Measurements from ENCODE around the gene PANK1.

PANK1 gene

GRCh38 chr10:89611282-89611681 lies 33.8 kb downstream of the PANK1 start:
- H3K27ac ChIP-seq = no peak overlapping the region
- TF ChIP-seq CTCF (conservative IDR thresholded peaks at IDR 0.05; ENCODE audit: low read depth, low read length) = no peak
- H3K4me1 ChIP-seq (ENCODE audit: low read depth, poor library complexity, severe bottlenecking) = peaks cover 4% of the 10 kb centered on the region
- H4K20me1 ChIP-seq (ENCODE audit: insufficient read depth) = no peaks in the 10 kb centered on the region
- H3K79me2 ChIP-seq (ENCODE audit: insufficient read depth, low read depth) = no peaks in the 10 kb centered on the region
- H3K4me3 ChIP-seq (IDR thresholded peaks at IDR 0.05; ENCODE audit: insufficient read depth, low read depth, low read length) = no peak overlapping the region
- H3K9ac ChIP-seq = no peak overlapping the region
- H3K4me2 ChIP-seq = no peak overlapping the region
- no peaks in the 10 kb centered on the region for H3K27me3 ChIP-seq (ENCODE audit: insufficient read depth, low read depth)
- no peak overlapping the region for H2AFZ ChIP-seq (ENCODE audit: low read depth)
- no peaks in the 10 kb centered on the region for H3K36me3 ChIP-seq (ENCODE audit: insufficient read depth)

DNA sequence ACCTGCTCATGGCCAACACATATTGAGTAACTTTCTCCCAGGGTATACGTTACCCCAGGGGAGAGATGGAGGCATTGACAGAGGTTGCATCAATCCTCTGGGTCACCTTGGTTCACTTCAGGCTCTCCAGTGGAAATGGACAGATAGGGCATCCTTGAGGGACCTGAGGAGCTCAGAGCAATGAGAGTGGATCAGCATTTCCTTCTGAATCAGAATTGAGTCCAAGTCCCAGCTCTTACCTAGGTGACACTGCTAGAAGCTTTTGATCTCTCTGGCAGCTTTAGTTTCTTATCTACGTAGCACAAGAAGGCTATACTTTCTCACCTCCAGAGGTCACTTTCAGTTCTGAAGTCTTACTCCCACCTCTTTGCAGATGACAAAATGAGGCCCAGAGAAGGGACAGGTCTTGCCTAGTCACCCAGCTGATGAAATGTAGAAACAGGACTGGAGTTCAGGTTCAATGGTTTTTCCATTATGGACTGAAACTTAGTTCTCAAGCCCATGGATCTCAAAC lies 35.2 kb downstream of the PANK1 start:
- H3K4me3 ChIP-seq (IDR thresholded peaks at IDR 0.05; ENCODE audit: insufficient read depth, low read depth, low read length) = no peak overlapping the region
- H3K4me1 ChIP-seq (ENCODE audit: low read depth, poor library complexity, severe bottlenecking) = peaks cover 4% of the 10 kb centered on the region
- no peaks in the 10 kb centered on the region for H3K36me3 ChIP-seq (ENCODE audit: insufficient read depth)
- H3K27ac ChIP-seq = no peak overlapping the region
- no peak overlapping the region for H3K4me2 ChIP-seq
- no peaks in the 10 kb centered on the region for H3K27me3 ChIP-seq (ENCODE audit: insufficient read depth, low read depth)
- TF ChIP-seq CTCF (conservative IDR thresholded peaks at IDR 0.05; ENCODE audit: low read depth, low read length) = no peak
- H2AFZ ChIP-seq (ENCODE audit: low read depth) = no peak overlapping the region
- no peak overlapping the region for H3K9ac ChIP-seq
- H4K20me1 ChIP-seq (ENCODE audit: insufficient read depth) = no peaks in the 10 kb centered on the region
- no peaks in the 10 kb centered on the region for H3K79me2 ChIP-seq (ENCODE audit: insufficient read depth, low read depth)

DNA sequence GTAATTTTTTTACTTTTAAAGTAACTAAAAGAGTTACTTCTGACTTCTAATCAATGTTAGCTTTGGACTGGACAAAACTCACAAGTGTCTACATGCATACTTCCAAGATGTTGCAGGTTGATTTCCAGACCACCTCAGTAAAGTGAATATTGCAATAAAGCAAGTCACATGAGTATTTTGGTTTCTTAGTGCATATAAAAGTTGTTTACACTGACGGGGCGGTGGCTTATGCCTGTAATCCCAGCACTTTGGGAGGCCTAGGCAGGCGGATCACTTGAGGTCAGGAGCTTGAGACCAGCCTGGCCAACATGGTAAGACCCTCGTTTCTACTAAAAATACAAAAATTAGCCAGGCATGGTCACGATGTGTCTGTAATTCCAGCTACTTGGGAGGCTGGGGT lies 40.8 kb downstream of the PANK1 start:
- no peaks in the 10 kb centered on the region for H4K20me1 ChIP-seq (ENCODE audit: insufficient read depth)
- TF ChIP-seq CTCF (conservative IDR thresholded peaks at IDR 0.05; ENCODE audit: low read depth, low read length) = no peak
- H3K4me1 ChIP-seq (ENCODE audit: low read depth, poor library complexity, severe bottlenecking) = no peaks in the 10 kb centered on the region
- no peaks in the 10 kb centered on the region for H3K36me3 ChIP-seq (ENCODE audit: insufficient read depth)
- no peak overlapping the region for H3K9ac ChIP-seq
- H3K4me3 ChIP-seq (IDR thresholded peaks at IDR 0.05; ENCODE audit: insufficient read depth, low read depth, low read length) = no peak overlapping the region
- no peaks in the 10 kb centered on the region for H3K79me2 ChIP-seq (ENCODE audit: insufficient read depth, low read depth)
- no peak overlapping the region for H2AFZ ChIP-seq (ENCODE audit: low read depth)
- H3K27me3 ChIP-seq (ENCODE audit: insufficient read depth, low read depth) = no peaks in the 10 kb centered on the region
- no peak overlapping the region for H3K27ac ChIP-seq
- no peak overlapping the region for H3K4me2 ChIP-seq

GRCh38 chr10:89602919-89603318 lies 42.1 kb downstream of the PANK1 start:
- H3K27ac ChIP-seq = no peak overlapping the region
- no peak overlapping the region for H3K9ac ChIP-seq
- H4K20me1 ChIP-seq (ENCODE audit: insufficient read depth) = no peaks in the 10 kb centered on the region
- H3K4me2 ChIP-seq = no peak overlapping the region
- H3K36me3 ChIP-seq (ENCODE audit: insufficient read depth) = no peaks in the 10 kb centered on the region
- H3K79me2 ChIP-seq (ENCODE audit: insufficient read depth, low read depth) = no peaks in the 10 kb centered on the region
- H3K27me3 ChIP-seq (ENCODE audit: insufficient read depth, low read depth) = no peaks in the 10 kb centered on the region
- H3K4me1 ChIP-seq (ENCODE audit: low read depth, poor library complexity, severe bottlenecking) = no peaks in the 10 kb centered on the region
- TF ChIP-seq CTCF (conservative IDR thresholded peaks at IDR 0.05; ENCODE audit: low read depth, low read length) = no peak
- no peak overlapping the region for H3K4me3 ChIP-seq (IDR thresholded peaks at IDR 0.05; ENCODE audit: insufficient read depth, low read depth, low read length)
- no peak overlapping the region for H2AFZ ChIP-seq (ENCODE audit: low read depth)

Measured in KMS-11 (cell line).